K562 (cell line): Measurements from ENCODE around the gene MCL1. TPM values are rescaled to one million over a fixed set of nuclear protein-coding genes. Genes with fewer than 3 reads are reported as not detected.
A peak's percentile ranks its signal among the peaks of the same experiment; 100 is the strongest.

Experiments used
- polyA plus RNA-seq, 8 experiments: library from polyadenylated mRNA; depleted of rRNA in 4 of 8; stranded (reverse) in 5 of 8; unstranded in 3 of 8; fragments of >200 nt; fragmentation: Nextera tagmentation in 2 of 8; fragmentation: Illumina TruSeq in 1 of 8; extraction: Ambion mirVana in 2 of 8; extraction: Trizol in 1 of 8; gene quantifications; 2 replicates each; pipeline versions ENCODE4 v1.2.1 to v1.2.3, GENCODE V29; 2011 to 2014; ENCODE audit warnings: inconsistent platforms in 1 of 8, missing spikeins in 1 of 8
- total RNA-seq, 7 experiments: library from RNA; depleted of rRNA in 6 of 7; stranded (reverse); fragments of >200 nt in 6 of 7; fragmentation: Illumina TruSeq in 2 of 7; extraction: Trizol in 2 of 7; gene quantifications; 2 replicates each; pipeline versions ENCODE4 v1.2.1 to v1.2.3, GENCODE V29; 2011 to 2021; ENCODE audit warnings: low replicate concordance in 1 of 7
- TF ChIP-seq, protein P1 (sequence below): fragments of 250-450 bp; sonication (Bioruptor Pico); IDR thresholded peaks from 2 replicates; pipeline ENCODE4 v1.5.1; 2021; ENCODE audit warnings: mild to moderate bottlenecking
- TF ChIP-seq, protein P2 (sequence below): IDR thresholded peaks from 2 replicates; pipeline ENCODE4 v1.6.1; 2011; ENCODE audit warnings: borderline replicate concordance, low read depth, mild to moderate bottlenecking, moderate library complexity, low read length; ENCODE audit not compliant: insufficient read depth, poor library complexity, severe bottlenecking
- TF ChIP-seq, protein P3 (sequence below): sonication (generic); formaldehyde crosslinking; IDR thresholded peaks from 2 replicates; pipeline ENCODE4 v1.8.1; 2023; ENCODE audit warnings: missing genetic modification reagents, mild to moderate bottlenecking, borderline replicate concordance
- TF ChIP-seq, protein P4 (sequence below), 2 experiments: fragments of 450-650 bp; IDR thresholded peaks; 2 replicates each; pipeline ENCODE4 v1.6.1; 2018; ENCODE audit warnings: mild to moderate bottlenecking in 2 of 2, low read depth in 1 of 2; ENCODE audit not compliant: partially characterized antibody in 2 of 2

The MCL1 gene
- total and polyA plus RNA-seq, 9 of the 15 experiments (the other 6 are each of a cell fraction or from before 2014, with no cell fraction given): 27.1 to 224 (median 138) TPM

DNA sequence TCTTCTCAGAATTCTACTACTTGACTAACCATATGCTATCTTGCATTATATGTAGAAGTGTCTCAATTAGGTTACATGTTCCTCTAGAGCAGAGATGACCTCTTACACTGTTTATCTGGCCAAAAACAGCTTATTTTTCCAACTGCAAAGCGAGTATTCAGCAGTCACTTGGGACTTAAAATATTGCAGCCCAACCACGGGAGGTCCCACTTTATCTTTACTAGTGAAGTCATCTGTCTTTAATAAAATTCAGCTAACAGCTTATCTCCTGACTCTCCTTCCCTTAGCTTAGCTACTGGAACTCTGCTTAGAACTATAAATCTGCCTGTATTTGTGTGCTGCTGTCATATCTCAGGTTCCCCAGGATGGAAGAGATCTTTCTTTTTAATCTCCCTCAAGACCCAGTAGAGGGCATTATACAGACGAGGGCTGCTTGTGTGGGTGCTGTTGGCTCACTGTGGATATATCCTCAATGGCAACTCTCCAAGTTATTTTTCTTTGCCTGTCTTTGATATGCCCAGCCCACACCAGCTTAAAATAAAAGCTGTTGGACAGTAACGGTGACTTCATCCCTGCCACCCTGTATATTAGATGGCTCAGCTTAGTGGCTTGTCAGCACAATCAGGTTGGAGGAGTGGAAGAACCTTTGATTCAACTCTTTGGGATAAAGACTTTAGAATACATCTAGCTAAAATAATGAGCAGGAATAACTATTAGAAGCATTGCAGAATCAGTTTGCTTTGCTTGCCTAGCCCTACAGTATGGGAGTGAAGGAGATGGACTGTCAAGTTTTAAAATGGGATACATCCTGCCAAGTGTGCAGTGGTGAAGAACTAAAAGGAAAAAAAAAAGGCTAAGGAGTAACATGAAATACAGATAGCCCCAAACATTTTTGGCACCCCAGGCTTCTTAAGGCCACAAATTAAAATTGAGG lies 40.4 kb upstream of the MCL1 start (continued):
- TF ChIP-seq, protein P1, sequence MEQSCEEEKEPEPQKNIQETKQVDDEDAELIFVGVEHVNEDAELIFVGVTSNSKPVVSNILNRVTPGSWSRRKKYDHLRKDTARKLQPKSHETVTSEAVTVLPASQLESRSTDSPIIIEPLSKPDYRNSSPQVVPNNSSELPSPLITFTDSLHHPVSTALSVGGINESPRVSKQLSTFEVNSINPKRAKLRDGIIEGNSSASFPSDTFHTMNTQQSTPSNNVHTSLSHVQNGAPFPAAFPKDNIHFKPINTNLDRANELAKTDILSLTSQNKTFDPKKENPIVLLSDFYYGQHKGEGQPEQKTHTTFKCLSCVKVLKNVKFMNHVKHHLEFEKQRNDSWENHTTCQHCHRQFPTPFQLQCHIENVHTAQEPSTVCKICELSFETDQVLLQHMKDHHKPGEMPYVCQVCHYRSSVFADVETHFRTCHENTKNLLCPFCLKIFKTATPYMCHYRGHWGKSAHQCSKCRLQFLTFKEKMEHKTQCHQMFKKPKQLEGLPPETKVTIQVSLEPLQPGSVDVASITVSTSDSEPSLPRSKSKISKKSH: no peak
- TF ChIP-seq, protein P2, sequence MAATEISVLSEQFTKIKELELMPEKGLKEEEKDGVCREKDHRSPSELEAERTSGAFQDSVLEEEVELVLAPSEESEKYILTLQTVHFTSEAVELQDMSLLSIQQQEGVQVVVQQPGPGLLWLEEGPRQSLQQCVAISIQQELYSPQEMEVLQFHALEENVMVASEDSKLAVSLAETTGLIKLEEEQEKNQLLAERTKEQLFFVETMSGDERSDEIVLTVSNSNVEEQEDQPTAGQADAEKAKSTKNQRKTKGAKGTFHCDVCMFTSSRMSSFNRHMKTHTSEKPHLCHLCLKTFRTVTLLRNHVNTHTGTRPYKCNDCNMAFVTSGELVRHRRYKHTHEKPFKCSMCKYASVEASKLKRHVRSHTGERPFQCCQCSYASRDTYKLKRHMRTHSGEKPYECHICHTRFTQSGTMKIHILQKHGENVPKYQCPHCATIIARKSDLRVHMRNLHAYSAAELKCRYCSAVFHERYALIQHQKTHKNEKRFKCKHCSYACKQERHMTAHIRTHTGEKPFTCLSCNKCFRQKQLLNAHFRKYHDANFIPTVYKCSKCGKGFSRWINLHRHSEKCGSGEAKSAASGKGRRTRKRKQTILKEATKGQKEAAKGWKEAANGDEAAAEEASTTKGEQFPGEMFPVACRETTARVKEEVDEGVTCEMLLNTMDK: peak; percentile 79
- TF ChIP-seq, protein P3, sequence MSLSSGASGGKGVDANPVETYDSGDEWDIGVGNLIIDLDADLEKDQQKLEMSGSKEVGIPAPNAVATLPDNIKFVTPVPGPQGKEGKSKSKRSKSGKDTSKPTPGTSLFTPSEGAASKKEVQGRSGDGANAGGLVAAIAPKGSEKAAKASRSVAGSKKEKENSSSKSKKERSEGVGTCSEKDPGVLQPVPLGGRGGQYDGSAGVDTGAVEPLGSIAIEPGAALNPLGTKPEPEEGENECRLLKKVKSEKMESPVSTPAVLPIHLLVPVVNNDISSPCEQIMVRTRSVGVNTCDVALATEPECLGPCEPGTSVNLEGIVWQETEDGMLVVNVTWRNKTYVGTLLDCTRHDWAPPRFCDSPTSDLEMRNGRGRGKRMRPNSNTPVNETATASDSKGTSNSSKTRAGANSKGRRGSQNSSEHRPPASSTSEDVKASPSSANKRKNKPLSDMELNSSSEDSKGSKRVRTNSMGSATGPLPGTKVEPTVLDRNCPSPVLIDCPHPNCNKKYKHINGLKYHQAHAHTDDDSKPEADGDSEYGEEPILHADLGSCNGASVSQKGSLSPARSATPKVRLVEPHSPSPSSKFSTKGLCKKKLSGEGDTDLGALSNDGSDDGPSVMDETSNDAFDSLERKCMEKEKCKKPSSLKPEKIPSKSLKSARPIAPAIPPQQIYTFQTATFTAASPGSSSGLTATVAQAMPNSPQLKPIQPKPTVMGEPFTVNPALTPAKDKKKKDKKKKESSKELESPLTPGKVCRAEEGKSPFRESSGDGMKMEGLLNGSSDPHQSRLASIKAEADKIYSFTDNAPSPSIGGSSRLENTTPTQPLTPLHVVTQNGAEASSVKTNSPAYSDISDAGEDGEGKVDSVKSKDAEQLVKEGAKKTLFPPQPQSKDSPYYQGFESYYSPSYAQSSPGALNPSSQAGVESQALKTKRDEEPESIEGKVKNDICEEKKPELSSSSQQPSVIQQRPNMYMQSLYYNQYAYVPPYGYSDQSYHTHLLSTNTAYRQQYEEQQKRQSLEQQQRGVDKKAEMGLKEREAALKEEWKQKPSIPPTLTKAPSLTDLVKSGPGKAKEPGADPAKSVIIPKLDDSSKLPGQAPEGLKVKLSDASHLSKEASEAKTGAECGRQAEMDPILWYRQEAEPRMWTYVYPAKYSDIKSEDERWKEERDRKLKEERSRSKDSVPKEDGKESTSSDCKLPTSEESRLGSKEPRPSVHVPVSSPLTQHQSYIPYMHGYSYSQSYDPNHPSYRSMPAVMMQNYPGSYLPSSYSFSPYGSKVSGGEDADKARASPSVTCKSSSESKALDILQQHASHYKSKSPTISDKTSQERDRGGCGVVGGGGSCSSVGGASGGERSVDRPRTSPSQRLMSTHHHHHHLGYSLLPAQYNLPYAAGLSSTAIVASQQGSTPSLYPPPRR: no peak
- TF ChIP-seq, protein P4, sequence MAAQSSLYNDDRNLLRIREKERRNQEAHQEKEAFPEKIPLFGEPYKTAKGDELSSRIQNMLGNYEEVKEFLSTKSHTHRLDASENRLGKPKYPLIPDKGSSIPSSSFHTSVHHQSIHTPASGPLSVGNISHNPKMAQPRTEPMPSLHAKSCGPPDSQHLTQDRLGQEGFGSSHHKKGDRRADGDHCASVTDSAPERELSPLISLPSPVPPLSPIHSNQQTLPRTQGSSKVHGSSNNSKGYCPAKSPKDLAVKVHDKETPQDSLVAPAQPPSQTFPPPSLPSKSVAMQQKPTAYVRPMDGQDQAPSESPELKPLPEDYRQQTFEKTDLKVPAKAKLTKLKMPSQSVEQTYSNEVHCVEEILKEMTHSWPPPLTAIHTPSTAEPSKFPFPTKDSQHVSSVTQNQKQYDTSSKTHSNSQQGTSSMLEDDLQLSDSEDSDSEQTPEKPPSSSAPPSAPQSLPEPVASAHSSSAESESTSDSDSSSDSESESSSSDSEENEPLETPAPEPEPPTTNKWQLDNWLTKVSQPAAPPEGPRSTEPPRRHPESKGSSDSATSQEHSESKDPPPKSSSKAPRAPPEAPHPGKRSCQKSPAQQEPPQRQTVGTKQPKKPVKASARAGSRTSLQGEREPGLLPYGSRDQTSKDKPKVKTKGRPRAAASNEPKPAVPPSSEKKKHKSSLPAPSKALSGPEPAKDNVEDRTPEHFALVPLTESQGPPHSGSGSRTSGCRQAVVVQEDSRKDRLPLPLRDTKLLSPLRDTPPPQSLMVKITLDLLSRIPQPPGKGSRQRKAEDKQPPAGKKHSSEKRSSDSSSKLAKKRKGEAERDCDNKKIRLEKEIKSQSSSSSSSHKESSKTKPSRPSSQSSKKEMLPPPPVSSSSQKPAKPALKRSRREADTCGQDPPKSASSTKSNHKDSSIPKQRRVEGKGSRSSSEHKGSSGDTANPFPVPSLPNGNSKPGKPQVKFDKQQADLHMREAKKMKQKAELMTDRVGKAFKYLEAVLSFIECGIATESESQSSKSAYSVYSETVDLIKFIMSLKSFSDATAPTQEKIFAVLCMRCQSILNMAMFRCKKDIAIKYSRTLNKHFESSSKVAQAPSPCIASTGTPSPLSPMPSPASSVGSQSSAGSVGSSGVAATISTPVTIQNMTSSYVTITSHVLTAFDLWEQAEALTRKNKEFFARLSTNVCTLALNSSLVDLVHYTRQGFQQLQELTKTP (IDR thresholded peaks at IDR 0.05; ENCODE audit: low read depth in 1 of 2, partially characterized antibody in 2 of 2): peak; percentile 61 to 81
